ENCODE data around the gene DLD.

DLD gene

DNA sequence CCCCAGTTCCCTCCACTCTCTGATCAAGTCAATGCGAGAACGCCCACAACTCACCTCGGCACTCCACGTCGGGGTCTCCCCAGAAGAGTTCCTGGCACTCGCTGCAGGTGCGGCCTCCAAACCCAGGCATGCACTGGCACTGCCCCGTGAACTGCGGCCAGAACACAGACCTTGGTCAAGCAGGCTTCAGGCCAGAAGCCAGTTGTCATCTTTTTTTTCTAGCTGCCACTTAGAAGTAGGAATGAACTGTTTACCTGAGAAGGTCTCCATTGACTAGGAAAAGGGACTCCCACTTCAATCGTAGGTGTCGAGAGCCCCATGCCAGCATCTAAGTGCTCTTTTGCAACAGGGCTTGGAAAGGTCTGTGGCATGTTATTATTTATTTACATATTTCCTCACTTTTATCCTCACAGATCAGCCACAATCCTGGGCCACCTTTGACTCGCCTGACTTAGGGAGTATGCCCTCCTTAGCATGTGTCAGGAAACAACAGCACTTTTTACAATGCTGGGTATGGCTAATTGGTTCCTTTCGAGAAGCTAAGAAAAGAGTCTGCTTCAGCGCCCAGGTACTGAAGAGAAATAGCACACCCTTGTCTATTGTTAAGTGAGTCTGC is 60.3 kb downstream of the DLD start:
- no peak for DNase-seq
- 97% methylated on average over 12 of the region's 14 CpGs for WGBS
- no peaks in the 10 kb centered on the region for H3K79me1 ChIP-seq (replicated peaks; ENCODE audit: low read length, poor library complexity, severe bottlenecking)
- no peak overlapping the region for H2AFZ ChIP-seq (ENCODE audit: low read depth, low read length)
- H4K8ac ChIP-seq (ENCODE audit: low read length): peak overlapping the region; percentile 29
- H3K14ac ChIP-seq (ENCODE audit: low read length in 2 of 2): no peak overlapping the region
- H3K27me3 ChIP-seq (ENCODE audit: control insufficient read depth in 1 of 2, insufficient read depth in 1 of 2, low read length in 2 of 2): no peaks in the 10 kb centered on the region
- peaks cover 49 to 81% of the 10 kb centered on the region in 2 experiments for H3K36me3 ChIP-seq (ENCODE audit: control insufficient read depth in 1 of 2, insufficient read depth in 2 of 2, low read depth in 1 of 2, low read length in 2 of 2)
- no peak overlapping the region for H3K23ac ChIP-seq (ENCODE audit: low read length in 2 of 2)
- peak overlapping the region in 1 of 2 experiments; percentile 65 for H3K18ac ChIP-seq (ENCODE audit: low read depth in 1 of 2, low read length in 2 of 2)
- peaks cover 22% of the 10 kb centered on the region for H3K4me1 ChIP-seq (ENCODE audit: control insufficient read depth, insufficient read depth, low read depth, low read length)
- no peak overlapping the region for H2BK120ac ChIP-seq (ENCODE audit: low read depth, low read length)
- H4K91ac ChIP-seq (ENCODE audit: low read length): peak overlapping the region; percentile 79
- H2BK15ac ChIP-seq (ENCODE audit: low read depth, poor library complexity, severe bottlenecking): no peak overlapping the region
- no peak overlapping the region for H2BK5ac ChIP-seq (ENCODE audit: low read depth, low read length, poor library complexity, severe bottlenecking)
- no peak overlapping the region for H2AK5ac ChIP-seq (ENCODE audit: low read length, severe bottlenecking)
- no peaks in the 10 kb centered on the region for H3K9me3 ChIP-seq (ENCODE audit: control insufficient read depth, low read length)
- peak overlapping the region; percentile 67 for H3K27ac ChIP-seq (ENCODE audit: low read length, poor library complexity, severe bottlenecking)
- peak overlapping the region in 1 of 2 experiments; percentile 49 for H2BK12ac ChIP-seq (ENCODE audit: low read length in 2 of 2)
- H3K4ac ChIP-seq (ENCODE audit: low read depth in 1 of 2, low read length in 2 of 2): no peak overlapping the region
- no peak overlapping the region for H3K4me2 ChIP-seq (ENCODE audit: low read length, poor library complexity, severe bottlenecking)
- no peak overlapping the region for H3K9ac ChIP-seq (ENCODE audit: low read length)
- H3K4me3 ChIP-seq (ENCODE audit: insufficient read depth in 1 of 2, low read depth in 1 of 2, low read length in 2 of 2): no peak overlapping the region

DNA sequence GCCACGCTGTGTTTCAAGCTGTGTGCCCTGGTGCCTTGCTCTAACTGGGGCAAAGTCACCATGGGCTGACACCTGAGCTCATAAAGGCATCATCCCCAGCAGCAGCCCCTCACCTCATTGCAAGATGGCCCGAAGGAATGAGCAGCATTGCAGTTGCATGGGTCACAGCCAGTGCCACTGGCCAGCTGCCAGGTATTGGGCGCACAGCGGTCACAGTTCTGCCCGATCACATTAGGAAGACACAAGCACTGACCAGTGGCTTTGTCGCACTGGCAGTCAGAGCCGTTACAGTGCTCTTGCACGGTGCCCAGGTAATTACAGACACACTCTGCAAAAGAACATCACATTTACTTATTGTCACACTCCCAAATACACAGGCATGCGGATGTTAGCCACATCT is 60.9 kb downstream of the DLD start:
- peak overlapping the region in 1 of 2 experiments; percentile 49 for H2BK12ac ChIP-seq (ENCODE audit: low read length in 2 of 2)
- peak overlapping the region; percentile 79 for H4K91ac ChIP-seq (ENCODE audit: low read length)
- peaks cover 52 to 82% of the 10 kb centered on the region in 2 experiments for H3K36me3 ChIP-seq (ENCODE audit: control insufficient read depth in 1 of 2, insufficient read depth in 2 of 2, low read depth in 1 of 2, low read length in 2 of 2)
- H3K4ac ChIP-seq (ENCODE audit: low read depth in 1 of 2, low read length in 2 of 2): peak overlapping the region; percentile 2 to 39
- H2BK15ac ChIP-seq (ENCODE audit: low read depth, poor library complexity, severe bottlenecking): no peak overlapping the region
- H4K8ac ChIP-seq (ENCODE audit: low read length): peak overlapping the region; percentile 29
- peak overlapping the region; percentile 8 for H2BK5ac ChIP-seq (ENCODE audit: low read depth, low read length, poor library complexity, severe bottlenecking)
- H3K4me3 ChIP-seq (ENCODE audit: insufficient read depth in 1 of 2, low read depth in 1 of 2, low read length in 2 of 2): no peak overlapping the region
- no peak for DNase-seq
- no peak overlapping the region for H3K4me2 ChIP-seq (ENCODE audit: low read length, poor library complexity, severe bottlenecking)
- H3K79me1 ChIP-seq (replicated peaks; ENCODE audit: low read length, poor library complexity, severe bottlenecking): peaks cover 4% of the 10 kb centered on the region
- H2AK5ac ChIP-seq (ENCODE audit: low read length, severe bottlenecking): no peak overlapping the region
- no peak overlapping the region for H3K23ac ChIP-seq (ENCODE audit: low read length in 2 of 2)
- H3K18ac ChIP-seq (ENCODE audit: low read depth in 1 of 2, low read length in 2 of 2): peak overlapping the region; percentile 65 to 70
- H3K9ac ChIP-seq (ENCODE audit: low read length): no peak overlapping the region
- peaks cover 24% of the 10 kb centered on the region for H3K4me1 ChIP-seq (ENCODE audit: control insufficient read depth, insufficient read depth, low read depth, low read length)
- no peak overlapping the region for H3K14ac ChIP-seq (ENCODE audit: low read length in 2 of 2)
- H2BK120ac ChIP-seq (ENCODE audit: low read depth, low read length): no peak overlapping the region
- WGBS: 77% methylated on average over 8 of the region's 9 CpGs
- H2AFZ ChIP-seq (ENCODE audit: low read depth, low read length): no peak overlapping the region
- no peaks in the 10 kb centered on the region for H3K27me3 ChIP-seq (ENCODE audit: control insufficient read depth in 1 of 2, insufficient read depth in 1 of 2, low read length in 2 of 2)
- H3K9me3 ChIP-seq (ENCODE audit: control insufficient read depth, low read length): no peaks in the 10 kb centered on the region
- H3K27ac ChIP-seq (ENCODE audit: low read length, poor library complexity, severe bottlenecking): peak overlapping the region; percentile 67

DNA sequence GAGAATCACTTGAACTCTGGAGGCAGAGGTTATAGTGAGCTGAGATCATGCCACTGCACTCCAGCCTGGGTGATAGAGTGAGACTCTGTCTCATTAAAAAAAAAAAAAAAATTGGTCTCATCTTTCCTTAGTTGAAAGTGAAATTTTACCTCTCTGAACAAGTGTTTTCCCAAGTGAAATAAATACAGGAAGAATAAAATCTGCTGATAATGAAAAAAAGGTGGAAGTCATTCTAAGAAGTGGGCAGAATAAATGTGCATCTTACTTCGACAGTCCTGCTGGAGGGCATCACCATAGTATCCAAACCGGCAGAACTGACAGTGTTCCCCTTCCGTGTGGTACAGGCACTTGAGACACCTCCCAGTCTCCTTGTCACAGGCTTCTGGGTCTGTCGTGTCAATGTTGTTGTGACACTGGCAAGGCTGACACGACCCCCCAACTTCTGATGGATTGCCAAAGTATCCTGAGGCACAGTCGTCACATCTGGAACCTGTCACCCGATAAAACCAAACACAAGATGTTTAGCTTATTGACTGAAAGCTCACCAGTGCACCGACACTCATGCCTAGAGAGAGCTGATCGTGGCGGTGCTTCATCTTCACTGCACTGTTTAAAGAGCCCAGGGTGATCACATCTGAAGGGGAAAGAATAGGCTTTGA is 62.4 kb downstream of the DLD start:
- no peak overlapping the region for H3K4me2 ChIP-seq (ENCODE audit: low read length, poor library complexity, severe bottlenecking)
- peak overlapping the region; percentile 38 for H2AK5ac ChIP-seq (ENCODE audit: low read length, severe bottlenecking)
- no peak for DNase-seq
- peaks cover 4% of the 10 kb centered on the region for H3K79me1 ChIP-seq (replicated peaks; ENCODE audit: low read length, poor library complexity, severe bottlenecking)
- no peaks in the 10 kb centered on the region for H3K27me3 ChIP-seq (ENCODE audit: control insufficient read depth in 1 of 2, insufficient read depth in 1 of 2, low read length in 2 of 2)
- no peak overlapping the region for H3K4me3 ChIP-seq (ENCODE audit: insufficient read depth in 1 of 2, low read depth in 1 of 2, low read length in 2 of 2)
- H3K36me3 ChIP-seq (ENCODE audit: control insufficient read depth in 1 of 2, insufficient read depth in 2 of 2, low read depth in 1 of 2, low read length in 2 of 2): peaks cover 46 to 77% of the 10 kb centered on the region in 2 experiments
- H2BK120ac ChIP-seq (ENCODE audit: low read depth, low read length): no peak overlapping the region
- no peak overlapping the region for H2AFZ ChIP-seq (ENCODE audit: low read depth, low read length)
- H2BK15ac ChIP-seq (ENCODE audit: low read depth, poor library complexity, severe bottlenecking): no peak overlapping the region
- peaks cover 20% of the 10 kb centered on the region for H3K4me1 ChIP-seq (ENCODE audit: control insufficient read depth, insufficient read depth, low read depth, low read length)
- H2BK5ac ChIP-seq (ENCODE audit: low read depth, low read length, poor library complexity, severe bottlenecking): no peak overlapping the region
- 40% methylated on average over 10 of the region's 10 CpGs for WGBS
- peak overlapping the region; percentile 46 for H3K27ac ChIP-seq (ENCODE audit: low read length, poor library complexity, severe bottlenecking)
- H3K4ac ChIP-seq (ENCODE audit: low read depth in 1 of 2, low read length in 2 of 2): peak overlapping the region in 1 of 2 experiments; percentile 20
- H2BK12ac ChIP-seq (ENCODE audit: low read length in 2 of 2): no peak overlapping the region
- no peak overlapping the region for H3K14ac ChIP-seq (ENCODE audit: low read length in 2 of 2)
- no peak overlapping the region for H4K91ac ChIP-seq (ENCODE audit: low read length)
- H3K18ac ChIP-seq (ENCODE audit: low read depth in 1 of 2, low read length in 2 of 2): peak overlapping the region in 1 of 2 experiments; percentile 5
- no peak overlapping the region for H3K23ac ChIP-seq (ENCODE audit: low read length in 2 of 2)
- no peaks in the 10 kb centered on the region for H3K9me3 ChIP-seq (ENCODE audit: control insufficient read depth, low read length)
- H3K9ac ChIP-seq (ENCODE audit: low read length): no peak overlapping the region
- peak overlapping the region; percentile 3 for H4K8ac ChIP-seq (ENCODE audit: low read length)

DNA sequence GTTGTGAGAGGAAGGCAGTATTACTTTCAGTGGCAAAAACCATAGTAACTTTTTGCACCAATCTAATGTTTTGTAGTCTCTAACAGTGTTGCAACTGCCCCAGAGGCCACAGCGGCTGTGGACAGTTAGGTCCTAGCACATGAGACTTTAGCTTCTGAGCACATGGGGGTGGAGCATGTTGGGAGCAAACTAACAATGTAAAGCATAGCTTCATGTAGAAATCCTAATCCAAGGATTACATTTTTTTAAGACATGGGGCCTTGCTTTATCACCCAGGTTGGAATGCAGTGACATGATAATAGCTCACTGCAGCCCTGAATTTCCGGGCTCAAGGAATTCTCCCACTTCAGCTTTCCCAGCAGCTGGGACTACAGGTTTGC is 62.9 kb downstream of the DLD start:
- no peak overlapping the region for H2AK5ac ChIP-seq (ENCODE audit: low read length, severe bottlenecking)
- no peak overlapping the region for H2BK120ac ChIP-seq (ENCODE audit: low read depth, low read length)
- H3K79me1 ChIP-seq (replicated peaks; ENCODE audit: low read length, poor library complexity, severe bottlenecking): peaks cover 4% of the 10 kb centered on the region
- H3K4me1 ChIP-seq (ENCODE audit: control insufficient read depth, insufficient read depth, low read depth, low read length): peaks cover 19% of the 10 kb centered on the region
- DNase-seq: peak; percentile 75
- H4K8ac ChIP-seq (ENCODE audit: low read length): no peak overlapping the region
- H3K4me2 ChIP-seq (ENCODE audit: low read length, poor library complexity, severe bottlenecking): no peak overlapping the region
- no peak overlapping the region for H2BK12ac ChIP-seq (ENCODE audit: low read length in 2 of 2)
- no peak overlapping the region for H3K18ac ChIP-seq (ENCODE audit: low read depth in 1 of 2, low read length in 2 of 2)
- no peak overlapping the region for H4K91ac ChIP-seq (ENCODE audit: low read length)
- no peak overlapping the region for H3K4ac ChIP-seq (ENCODE audit: low read depth in 1 of 2, low read length in 2 of 2)
- H2BK15ac ChIP-seq (ENCODE audit: low read depth, poor library complexity, severe bottlenecking): no peak overlapping the region
- no peak overlapping the region for H3K9ac ChIP-seq (ENCODE audit: low read length)
- H3K14ac ChIP-seq (ENCODE audit: low read length in 2 of 2): no peak overlapping the region
- no peaks in the 10 kb centered on the region for H3K27me3 ChIP-seq (ENCODE audit: control insufficient read depth in 1 of 2, insufficient read depth in 1 of 2, low read length in 2 of 2)
- no peaks in the 10 kb centered on the region for H3K9me3 ChIP-seq (ENCODE audit: control insufficient read depth, low read length)
- H3K4me3 ChIP-seq (ENCODE audit: insufficient read depth in 1 of 2, low read depth in 1 of 2, low read length in 2 of 2): no peak overlapping the region
- no peak overlapping the region for H2BK5ac ChIP-seq (ENCODE audit: low read depth, low read length, poor library complexity, severe bottlenecking)
- no peak overlapping the region for H3K23ac ChIP-seq (ENCODE audit: low read length in 2 of 2)
- H2AFZ ChIP-seq (ENCODE audit: low read depth, low read length): no peak overlapping the region
- 58% methylated on average over 2 of the region's 2 CpGs for WGBS
- H3K27ac ChIP-seq (ENCODE audit: low read length, poor library complexity, severe bottlenecking): peak overlapping the region; percentile 46
- peaks cover 46 to 74% of the 10 kb centered on the region in 2 experiments for H3K36me3 ChIP-seq (ENCODE audit: control insufficient read depth in 1 of 2, insufficient read depth in 2 of 2, low read depth in 1 of 2, low read length in 2 of 2)

All from mesenchymal stem cell (in vitro differentiated cells and primary cell).